Measurements from ENCODE around the gene DCTD. TPM values are rescaled to one million over a fixed set of nuclear protein-coding genes. Genes with fewer than 3 reads are reported as not detected.

DCTD gene
- total RNA-seq = 89.1 TPM

DNA sequence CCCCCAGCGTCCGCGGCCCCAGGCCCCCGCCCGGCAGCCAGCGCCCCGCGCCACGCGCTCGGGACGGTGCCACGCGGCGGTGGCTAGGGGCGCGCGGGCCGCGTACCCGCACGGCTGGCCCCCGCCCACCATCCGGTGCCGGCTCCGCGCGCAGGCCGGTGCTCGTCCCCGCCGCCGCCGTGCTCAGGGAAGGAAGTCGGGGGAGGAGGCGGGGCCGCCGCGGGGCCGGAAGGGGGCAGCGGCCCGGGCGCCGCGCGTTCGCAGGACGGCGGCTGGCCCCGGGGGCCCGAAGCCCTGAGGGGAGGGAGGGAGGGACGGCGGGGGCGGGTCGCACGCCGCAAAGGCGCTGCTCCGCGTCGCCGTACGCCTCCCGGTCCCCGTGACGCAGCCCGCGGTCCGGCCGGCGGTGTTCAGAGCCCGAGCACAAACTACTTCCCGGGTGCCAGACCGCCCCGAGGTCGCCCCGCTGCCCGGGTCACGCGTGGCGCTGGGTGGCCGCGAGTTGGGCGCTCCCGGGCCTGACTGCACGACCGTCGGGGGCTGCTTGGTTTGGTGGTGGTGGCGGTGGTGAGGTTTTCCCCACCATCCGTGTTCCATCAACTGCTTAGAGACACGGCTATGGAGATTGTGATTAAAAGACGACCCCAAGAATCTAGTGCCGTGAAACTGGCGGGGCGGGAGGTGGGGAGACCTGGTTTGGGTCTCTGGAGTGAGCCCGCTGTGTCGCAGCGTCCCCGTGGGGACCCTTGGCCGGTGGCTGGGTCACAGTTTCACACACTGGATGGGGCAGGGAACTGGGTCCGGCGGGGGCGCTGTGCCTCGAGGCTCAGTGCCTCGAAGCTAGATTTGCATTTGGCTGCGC is at the start of gene DCTD:
TSS of gene DCTD (minus strand) at position 205 of the 862 bp plus-strand sequence. CDS start 1,818 bp downstream, outside the sequence.
- peak; percentile 76 for DNase-seq (ENCODE audit: low spot score)

DNA sequence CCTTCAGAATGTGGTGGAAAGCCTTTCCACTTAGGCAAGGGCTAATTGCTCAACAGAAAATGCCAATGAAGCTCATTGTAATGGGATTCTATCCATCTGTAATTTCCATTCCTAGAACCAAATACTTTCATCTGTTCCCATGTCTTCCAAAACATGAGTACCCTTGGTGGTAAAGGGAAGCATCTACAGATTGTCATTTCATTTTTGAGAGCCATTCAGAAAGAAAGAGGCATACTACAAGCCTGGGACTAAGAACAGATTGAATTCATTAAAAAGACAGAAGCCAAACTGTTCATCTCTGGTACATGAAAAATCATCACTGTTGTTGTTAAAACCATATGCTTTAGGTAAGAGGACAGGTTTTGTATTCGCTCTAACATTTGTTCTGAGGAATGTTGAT is 43.6 kb upstream of the DCTD start:
- no peak for DNase-seq (ENCODE audit: low spot score)

DNA sequence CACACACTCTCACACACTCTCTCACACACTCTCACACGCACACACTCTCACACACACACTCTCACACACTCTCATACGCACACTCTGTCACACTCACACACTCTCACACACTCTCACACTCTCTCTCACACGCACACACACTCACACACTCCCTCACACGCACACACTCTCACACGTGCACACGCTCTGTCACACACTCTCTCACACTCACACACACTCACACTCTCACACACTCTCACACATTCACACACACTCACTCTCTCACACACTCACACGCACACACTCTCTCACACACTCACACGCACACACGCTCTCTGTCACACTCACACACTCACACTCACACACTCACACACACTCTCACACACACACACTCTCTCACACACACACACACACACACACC is 43.0 kb upstream of the DCTD start:
- DNase-seq (ENCODE audit: low spot score) = no peak

DNA sequence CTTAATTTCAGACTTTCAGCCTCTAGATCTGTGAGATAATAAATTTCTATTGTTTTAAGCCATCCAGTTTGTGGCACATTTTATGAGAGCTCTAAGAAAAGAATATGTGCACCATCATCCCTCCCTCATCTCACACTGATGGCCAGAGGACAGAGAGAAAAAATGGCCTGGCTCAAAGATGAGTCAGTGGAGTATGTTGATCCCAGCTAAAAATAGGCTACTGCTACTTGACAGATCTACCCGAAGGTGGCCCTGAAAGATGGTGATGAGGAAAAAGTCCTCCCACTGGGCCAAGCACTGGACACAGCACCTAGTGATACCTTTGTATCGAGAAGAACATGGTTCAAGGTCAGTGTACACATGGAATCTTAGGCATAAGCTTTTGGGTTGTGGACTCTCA is 38.2 kb upstream of the DCTD start:
- DNase-seq (ENCODE audit: low spot score) = no peak

DNA sequence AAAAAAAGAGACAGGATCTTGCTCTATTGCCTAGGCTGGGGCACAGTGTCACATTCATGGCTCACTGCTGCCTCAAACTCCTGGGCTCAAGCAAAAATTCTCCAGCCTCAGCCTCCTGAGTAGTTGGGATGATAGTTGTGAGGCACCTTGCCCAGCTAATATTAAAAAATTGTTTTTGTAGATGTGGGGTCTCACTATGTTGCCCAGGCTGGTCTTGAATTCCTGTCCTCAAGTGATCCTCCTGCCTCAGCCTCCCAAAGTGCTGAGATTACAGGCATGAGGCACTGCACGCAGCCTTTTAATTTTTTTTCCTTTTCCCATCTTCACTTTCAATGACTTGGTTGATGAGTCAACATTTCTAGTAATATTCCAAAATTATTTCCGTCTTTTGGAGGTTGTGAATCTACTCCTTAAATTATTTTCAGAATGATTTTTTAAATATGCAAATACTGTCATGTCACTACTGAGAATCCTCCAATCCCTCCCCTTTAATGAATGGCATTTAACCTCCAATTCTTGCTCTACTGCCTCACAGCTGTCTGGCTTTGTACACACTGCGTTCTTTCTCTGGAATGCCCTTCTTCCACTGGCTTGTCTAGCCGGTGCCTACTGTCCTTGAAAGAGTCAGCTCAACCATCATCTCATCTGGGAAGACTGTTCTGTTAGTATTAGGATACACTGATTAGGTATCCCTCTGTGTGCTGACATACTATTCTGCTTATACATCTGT is 27.5 kb upstream of the DCTD start:
- no peak for DNase-seq (ENCODE audit: low spot score)

DNA sequence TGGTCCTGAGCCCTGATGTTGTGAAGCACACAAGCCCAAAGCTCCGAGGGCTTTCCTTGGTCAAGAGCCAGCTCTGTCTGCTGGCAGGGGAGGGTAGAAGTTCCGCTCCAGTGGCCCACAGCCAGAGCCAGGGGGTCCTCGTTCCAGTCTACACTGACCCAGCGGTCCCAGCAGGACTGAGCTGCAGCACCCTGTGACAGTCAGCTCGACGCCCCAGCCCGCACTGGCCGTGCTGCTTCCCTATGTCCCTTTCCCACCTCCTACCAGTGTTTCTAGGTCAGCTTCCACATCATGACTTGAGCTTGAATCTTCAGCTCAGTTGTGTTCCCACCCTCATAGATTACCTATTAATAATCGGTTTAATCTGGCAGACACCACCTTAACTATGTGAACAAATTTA is 22.5 kb upstream of the DCTD start:
- no peak for DNase-seq (ENCODE audit: low spot score)

DNA sequence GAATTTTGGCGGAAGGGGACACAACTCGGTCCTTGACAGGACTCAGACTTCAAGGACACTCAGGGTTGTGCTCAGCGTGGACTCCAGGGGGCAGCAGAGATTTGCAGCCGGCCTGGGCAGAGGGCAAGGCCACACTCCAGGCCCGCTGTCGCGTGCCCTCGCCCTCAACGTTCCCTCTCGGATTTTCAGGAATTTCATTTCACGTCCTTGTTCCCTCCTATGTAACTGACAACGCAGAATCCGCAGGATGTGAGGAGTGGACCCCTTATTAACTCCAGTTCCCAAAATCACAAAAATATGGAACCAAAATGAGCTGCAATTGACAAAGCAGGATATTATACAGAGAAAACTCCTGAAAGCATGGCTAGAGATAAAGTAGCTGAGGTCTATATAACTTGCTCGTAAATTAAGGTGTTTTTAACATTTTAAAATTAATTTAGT is 21.0 kb upstream of the DCTD start:
- peak; percentile 78 for DNase-seq (ENCODE audit: low spot score)

DNA sequence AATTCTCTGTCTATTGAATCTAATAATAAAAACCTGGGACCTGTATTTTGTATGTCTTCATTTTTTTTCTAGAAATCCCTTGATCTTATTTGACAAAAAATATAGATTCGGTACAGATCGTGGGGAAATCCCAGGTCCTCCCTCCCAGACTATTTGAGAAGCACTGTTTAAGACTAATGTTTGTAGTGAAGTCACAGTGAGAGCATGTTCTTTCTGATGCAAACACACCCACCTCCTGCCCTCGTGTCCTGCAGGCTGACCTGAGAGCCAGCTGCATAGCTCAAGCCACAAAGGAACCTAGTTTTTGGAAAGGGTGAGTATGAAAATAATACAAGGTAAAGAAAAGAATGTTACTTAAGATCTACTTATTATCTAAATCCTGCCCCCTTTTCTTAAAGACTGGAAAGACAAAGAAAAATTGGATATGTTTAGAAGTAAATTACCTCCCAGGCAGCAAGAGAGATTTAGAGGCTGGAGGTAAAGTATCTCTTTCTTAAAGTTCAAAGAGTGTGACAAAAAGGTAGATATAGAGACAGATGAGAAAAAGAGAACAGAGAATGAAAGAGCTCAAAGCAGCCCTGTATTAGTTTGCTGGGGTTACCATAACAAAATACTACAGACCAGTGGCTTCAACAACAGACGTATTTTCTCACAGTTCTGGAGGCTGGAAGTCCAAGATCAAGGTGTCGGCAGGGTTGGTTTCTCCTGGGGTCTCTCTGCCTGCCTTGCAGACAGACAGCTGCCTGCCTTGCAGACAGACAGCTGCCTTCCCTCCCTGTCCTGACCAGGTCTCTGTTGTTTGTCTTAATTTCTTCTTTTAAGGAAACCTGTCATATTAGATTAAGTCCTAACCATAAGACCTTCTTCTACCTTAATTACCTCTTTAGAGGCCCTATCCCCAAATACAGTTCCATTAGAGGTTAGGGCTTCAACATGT is 20.4 kb upstream of the DCTD start:
- no peak for DNase-seq (ENCODE audit: low spot score)

DNA sequence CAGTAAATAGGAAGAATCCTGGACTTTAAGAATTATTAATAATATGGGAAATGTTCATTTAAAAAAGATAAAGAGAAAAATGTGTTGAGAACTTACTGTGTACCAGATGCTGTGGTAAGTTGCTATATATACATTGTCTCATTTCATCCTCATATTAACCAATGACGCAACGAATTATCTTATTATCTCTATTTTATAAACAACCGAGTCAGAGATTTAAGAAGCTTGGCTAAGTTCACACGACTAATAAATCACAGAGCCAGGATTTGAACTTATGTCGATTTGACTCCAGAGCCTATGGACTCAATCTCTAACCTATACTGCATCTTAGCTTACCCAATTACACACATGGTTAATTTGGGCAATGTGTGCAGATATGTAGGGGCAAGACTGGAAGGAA is 15.5 kb upstream of the DCTD start:
- DNase-seq (ENCODE audit: low spot score) = no peak

DNA sequence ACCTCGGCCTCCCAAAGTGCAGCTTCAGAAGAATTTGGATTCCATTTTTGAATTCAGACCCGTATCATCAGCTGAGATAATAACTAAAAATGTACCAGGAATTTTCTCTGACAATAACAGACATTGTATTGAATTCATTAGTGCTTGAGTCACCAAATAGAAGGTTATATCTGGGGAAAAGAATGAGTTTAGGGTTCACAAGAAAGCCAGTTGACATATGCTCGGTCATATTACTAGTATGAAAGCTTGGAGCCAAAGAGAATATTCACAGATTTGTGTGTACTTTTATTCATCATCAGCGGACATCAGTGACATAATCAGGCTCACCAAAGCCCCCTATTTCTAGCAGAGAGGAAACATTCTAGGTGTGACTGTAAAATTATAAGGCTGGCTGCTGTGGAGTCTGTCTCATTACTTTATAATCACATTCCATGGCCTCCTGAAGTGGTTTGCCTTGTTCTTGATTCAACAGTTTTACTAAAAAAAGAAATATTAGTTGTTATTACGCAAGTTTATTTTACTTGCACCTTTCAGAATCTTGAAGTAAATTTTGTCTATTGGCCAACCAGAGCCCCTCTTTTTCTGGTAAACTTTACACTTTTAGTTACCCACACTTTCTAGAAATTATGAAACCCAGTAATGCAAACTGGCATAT is 14.6 kb upstream of the DCTD start:
- no peak for DNase-seq (ENCODE audit: low spot score)

DNA sequence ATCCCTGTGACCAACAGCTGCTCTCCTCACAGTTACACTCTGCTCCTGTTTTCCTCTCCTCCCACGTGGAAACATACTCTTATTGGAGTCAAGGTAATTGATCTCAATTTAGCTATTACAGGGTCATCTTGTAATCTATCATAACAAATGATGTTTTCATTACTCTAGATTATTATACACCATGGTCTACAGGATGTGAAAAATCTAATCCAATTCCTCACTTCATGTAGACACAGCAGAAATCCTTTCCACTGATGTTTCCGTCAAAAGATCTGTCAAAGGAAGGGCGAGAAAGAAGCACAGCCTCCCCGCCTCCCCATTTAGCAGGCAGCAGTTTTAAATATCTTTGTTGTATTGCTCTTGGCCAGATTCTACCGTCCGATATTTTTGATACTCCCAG is 13.7 kb upstream of the DCTD start:
- no peak for DNase-seq (ENCODE audit: low spot score)

DNA sequence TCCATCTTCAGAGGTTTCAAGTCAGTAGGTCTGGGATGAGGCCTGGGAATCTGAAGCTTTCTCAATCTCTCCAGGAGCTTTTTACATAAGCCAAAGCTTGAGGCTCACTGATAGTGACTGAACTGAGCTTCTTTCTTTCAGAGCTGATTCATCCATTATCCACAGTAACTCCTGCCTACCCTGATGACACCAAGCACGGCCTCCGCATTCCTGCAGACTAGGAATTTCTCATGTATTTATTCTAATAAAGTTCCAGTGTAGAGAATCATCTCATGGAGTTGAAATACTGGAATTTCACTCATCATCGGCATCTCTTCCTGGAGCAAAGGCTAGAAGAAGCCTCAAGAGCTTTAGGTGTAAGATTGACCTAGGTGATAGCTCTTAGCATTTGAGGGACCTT is 12.1 kb upstream of the DCTD start:
- no peak for DNase-seq (ENCODE audit: low spot score)

DNA sequence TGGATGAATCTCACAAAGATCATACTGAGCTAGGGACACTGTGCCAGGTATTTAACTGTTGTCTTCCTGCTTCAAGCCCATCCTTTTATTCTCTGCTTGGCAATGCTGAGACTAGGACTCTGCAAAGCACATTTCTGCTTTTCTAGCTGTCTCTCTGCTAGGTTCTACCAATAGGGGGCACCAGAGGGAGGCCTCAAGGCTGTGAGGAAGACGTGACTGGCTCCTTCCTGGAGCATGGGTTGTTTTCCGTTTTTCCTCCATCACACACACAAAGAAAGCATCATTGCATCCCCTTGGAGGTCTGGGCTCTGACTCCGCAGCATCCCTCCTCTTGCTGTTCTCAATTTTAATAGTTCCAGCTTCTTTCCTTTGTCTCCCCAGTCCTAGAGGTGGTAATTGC is 10.9 kb upstream of the DCTD start:
- DNase-seq (ENCODE audit: low spot score) = no peak

DNA sequence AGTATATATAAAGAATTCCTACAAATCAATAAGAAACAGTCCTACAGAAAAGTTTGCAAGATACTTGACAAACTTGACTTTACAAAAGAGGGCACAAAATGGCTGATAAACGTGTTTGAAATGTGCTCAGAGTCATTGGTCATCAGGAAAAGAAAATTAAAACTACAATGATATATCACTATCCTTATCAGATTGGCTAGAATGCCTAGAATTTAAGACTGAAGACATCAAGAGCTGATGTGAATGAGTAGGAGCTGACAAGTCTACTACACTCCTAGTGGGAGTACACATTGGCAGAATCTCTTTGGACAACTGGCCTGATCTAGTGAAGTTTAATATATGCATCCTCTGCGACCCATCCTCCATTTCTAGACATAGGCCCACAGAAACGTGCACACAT is 10.3 kb upstream of the DCTD start:
- DNase-seq (ENCODE audit: low spot score) = no peak

DNA sequence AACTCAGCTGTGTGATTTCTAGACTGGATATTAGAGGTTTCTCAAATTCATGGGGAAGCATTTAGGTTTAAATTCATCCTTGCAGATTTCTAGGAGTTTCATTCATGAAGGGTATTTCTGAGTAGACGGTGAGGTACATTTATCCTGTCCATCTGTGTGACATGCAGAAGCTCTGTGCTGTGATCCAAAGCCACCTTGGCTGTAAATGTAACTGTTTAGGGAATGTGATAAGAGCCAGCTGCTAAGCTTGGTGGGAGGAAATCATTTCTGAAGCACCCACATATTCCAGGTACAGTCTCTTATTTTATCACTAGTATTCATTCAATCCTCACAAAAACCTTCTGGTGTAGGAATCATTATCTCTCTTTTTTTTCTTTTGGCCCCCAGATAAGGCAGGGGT is 8.7 kb upstream of the DCTD start:
- DNase-seq (ENCODE audit: low spot score) = no peak

DNA sequence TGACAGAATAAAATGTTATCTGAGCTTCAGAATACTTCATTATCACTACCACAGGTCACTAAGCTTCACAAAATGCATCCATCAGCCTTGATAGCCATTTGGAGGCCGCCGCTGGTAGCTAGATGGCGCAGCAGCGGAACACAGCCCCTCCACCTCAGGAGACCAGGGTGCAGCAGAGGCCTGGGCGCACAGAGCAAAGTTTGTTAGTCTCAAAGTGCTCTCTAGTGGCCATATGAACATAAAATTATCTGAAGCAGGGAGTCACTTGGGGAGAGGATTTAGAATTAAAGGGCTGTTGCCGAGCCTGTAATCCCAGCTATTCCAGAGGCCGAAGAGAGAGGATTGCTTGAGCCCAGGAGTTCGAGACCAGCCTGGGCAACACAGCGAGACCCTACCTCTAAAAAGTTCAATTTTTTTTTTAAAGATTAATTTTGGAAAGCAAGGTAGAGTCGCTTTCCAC is 8.1 kb upstream of the DCTD start:
- no peak for DNase-seq (ENCODE audit: low spot score)

DNA sequence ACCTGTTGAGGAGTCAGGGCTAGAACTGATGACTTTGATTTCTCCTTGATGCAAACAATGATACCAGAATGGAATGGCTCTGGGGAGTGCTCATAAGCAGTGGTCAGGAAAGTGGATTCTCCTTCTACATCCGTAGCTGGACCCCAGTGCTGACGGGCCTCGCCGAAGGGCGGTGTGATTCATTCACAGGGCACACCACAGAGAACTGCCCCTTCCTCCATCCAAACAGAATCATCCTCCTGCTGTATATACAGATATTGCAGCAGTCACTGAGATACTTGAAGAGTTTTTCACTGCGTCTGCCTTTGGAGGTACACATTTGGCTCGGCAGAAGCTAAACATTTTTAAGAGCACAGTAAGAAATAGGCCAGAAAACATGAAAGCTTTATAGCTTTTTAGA is 7.3 kb upstream of the DCTD start:
- no peak for DNase-seq (ENCODE audit: low spot score)

DNA sequence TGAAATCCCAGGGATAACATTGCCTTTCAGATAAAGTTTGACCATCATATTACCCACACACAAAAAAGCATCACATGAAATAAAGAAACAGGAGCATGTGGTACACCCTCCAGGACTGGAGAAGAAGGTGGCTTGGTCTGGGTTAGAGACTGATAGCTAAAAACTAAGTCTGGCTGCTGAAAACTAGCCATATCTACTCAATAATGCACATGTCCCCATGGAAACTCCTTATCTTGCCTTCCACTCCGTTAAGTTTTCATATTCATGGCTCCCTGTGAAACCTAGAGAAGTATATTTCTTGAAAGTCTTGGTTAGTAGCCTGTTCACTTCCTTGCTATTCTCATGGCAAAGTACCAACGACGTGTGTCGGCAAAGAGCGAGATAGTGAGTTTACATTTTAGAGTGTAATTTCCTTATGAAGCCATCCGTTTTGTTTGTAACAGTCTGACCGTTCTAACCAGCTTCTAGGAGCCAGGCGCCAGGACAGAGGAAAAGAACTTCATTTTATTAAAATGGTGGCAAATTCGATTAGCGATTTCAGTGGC is 6.7 kb upstream of the DCTD start:
- DNase-seq (ENCODE audit: low spot score) = no peak

DNA sequence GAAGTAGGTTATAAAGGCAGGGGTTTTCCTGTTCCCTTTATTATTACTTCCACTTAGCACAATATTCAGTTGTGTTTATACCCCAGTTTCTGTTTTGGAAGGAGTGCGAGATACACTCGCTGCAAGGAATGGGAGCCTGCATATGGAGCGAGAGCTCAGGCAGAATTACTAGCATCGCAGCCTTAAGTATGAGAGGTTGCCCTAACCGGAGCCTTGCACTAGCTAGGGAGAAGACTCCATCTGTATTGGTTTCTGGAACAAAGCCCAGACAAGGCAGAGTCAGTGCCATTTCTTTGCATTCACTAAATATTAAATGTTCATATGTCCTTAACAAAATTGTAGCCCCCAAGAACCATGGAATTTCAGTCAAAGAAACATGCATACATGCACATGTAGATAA is 6.2 kb upstream of the DCTD start:
- DNase-seq (ENCODE audit: low spot score) = no peak

DNA sequence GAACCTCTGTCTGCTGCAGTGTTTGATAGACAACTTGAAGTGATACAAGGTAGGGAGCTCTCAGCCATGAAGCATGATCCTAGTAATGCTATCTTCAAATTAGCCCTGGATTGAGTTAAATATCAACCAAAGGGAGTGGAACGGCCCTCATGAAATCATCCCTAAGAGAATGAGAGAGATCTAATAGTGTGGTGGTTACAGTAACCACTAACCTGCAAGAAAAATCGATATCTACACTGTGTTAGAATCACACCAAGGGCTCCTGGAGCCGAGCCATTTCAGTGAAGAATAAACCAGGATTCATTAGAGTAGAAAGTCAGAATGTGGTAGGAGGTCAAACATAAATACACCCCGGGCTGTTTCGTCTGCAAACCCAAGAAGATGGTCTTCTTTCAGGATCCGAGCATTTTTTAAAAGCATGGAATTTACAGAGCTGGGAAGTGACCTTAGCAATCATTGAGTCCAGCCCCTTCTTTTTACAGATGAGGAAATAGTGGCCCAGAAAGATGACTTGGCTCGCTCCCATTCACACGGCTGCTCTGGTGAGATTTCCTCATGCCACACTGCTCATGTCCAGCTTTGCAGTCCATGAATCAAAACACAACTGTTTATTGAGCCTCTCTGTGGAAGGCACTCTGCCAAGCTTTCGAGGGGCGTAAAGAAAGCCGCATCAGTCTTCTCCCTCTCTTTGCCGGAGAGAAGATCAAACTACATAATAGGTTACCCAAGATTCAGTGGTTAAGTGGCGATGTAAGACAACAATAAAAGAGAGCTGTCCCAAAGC is 5.5 kb upstream of the DCTD start:
- no peak for DNase-seq (ENCODE audit: low spot score)

Measured in ureter (tissue), 1 donor.